ENCODE results near the gene NUTF2.

The NUTF2 gene

DNA sequence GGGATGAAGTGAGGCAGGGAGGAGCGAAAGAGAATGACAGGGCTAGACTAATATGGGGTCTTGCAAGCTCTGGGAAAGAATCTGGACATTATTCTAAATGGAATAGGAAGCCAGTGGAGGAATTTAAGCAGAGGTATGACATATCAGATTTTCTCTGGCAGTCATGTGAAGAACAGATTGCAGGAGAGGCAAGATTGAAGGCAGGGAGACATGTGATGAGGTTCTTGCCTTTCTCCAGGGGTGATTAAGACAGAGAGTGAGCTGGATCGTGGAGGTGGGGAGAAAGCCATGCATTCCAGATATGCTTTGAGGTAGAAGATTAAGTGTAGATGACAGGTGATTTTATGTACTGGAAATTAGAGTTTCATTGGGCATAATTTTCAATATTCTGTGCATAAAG, 8.9 kb upstream of the NUTF2 start:
- DNase-seq (ENCODE audit: low read depth), result no peak

DNA sequence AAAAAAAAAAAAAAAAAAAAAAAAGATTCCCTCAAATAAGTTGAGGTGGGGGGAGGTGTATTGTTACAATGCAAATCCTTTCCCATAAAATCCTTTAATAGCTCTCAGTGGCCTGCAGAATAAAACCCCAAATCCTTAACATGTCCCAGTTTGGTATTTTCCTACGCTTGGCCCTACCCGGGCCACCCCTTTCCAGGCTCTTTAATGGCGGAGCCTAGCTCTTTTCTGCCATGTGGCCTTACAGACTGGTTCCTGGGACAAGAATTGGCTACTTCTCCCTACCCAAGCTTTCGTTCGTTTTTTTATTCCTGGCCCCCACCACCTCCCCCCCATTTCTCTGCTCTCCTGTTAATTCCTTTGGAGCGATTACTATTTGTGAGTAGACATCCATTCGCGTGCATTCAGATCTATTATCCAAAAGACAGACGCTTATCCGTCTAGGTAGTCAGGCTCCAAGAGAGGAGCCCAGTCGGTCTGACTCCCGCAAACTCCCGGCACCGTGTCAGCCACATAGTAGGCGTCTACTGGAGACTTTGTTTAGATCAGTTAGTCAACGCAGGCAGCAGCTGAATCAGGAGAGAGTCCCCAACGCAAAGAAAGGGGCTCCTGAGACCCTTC, 5.4 kb upstream of the NUTF2 start:
- no peak for DNase-seq (ENCODE audit: low read depth)

DNA sequence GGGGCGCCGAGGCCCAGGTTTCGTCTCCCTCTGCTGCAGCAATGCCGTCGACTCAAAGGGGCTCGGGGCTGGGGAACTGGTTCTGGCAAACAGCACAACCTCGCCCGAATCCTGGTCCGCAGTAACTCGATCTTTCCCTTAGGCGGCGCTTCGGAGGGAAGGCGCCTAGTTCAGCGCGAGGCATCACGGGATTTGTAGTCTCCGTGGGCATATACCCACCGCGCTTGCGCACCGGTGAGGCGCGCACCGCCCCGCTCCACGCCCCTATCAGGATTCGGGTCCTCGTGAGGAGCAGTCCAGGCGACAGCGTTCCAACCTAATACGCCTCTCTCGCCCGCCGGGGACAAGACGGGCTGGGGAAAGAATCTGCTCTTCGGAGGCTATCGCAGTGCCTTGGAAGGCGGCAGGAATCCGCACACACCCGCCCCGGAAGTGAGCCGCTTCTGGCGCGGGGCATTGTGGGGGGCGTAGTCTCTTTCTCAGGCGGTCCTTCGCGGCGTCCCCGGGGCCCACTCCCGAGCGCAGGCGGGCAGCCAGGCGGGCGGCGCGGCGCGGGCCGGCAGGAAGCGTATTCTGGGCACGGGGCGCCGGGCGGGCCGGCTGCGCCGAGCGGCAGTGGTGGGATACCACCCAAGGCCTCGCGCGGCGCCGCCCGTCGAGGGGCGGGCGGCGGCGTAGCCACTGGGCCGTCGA, 4.8 kb upstream of the NUTF2 start, which contains the start of gene THAP11:
TSS of gene THAP11 (plus strand) at position 505 of the 693 bp plus-strand sequence. CDS start 235 bp downstream, outside the sequence.
- peak; percentile 94 for DNase-seq (ENCODE audit: low read depth)

DNA sequence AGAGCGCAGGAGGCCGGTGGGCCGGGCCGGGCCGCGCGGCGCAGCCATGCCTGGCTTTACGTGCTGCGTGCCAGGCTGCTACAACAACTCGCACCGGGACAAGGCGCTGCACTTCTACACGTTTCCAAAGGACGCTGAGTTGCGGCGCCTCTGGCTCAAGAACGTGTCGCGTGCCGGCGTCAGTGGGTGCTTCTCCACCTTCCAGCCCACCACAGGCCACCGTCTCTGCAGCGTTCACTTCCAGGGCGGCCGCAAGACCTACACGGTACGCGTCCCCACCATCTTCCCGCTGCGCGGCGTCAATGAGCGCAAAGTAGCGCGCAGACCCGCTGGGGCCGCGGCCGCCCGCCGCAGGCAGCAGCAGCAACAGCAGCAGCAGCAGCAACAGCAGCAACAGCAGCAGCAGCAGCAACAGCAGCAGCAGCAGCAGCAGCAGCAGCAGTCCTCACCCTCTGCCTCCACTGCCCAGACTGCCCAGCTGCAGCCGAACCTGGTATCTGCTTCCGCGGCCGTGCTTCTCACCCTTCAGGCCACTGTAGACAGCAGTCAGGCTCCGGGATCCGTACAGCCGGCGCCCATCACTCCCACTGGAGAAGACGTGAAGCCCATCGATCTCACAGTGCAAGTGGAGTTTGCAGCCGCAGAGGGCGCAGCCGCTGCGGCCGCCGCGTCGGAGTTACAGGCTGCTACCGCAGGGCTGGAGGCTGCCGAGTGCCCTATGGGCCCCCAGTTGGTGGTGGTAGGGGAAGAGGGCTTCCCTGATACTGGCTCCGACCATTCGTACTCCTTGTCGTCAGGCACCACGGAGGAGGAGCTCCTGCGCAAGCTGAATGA, 4.0 kb upstream of the NUTF2 start:
- DNase-seq (ENCODE audit: low read depth), result peak; percentile 48

DNA sequence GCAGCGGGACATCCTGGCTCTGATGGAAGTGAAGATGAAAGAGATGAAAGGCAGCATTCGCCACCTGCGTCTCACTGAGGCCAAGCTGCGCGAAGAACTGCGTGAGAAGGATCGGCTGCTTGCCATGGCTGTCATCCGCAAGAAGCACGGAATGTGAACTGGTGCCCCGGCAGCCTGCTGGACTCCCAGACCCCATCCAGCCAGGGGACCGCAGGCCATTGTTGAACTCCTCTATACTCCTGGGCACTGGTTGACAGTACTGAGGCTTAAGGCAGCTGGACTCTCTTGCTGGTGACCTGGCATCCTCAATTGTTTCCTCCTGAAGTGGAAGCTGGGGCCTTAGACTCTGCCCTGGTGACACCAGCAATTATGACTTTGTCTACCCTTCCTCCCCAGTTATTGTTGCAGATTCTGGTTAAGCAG, 3.4 kb upstream of the NUTF2 start:
- DNase-seq (ENCODE audit: low read depth), result no peak

DNA sequence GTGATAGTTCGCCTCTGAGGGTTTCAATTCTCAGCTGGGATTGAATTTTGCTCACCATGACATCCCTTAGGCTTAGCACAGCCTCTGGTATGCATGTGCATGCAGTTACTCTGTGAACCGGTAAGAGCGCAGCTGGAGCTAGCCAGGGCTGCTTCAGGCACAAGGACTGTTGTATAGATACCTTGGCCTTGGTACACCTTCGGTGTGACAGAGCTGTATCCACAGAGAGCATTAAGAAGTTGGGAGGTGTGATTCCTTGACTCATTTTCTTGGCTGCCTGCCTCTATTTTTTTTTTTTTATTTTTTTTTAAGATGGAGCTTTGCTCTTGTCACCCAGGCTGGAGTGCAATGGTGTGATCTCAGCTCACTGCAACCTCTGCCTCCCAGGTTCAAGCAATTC, 2.2 kb upstream of the NUTF2 start:
- DNase-seq (ENCODE audit: low read depth), result no peak

DNA sequence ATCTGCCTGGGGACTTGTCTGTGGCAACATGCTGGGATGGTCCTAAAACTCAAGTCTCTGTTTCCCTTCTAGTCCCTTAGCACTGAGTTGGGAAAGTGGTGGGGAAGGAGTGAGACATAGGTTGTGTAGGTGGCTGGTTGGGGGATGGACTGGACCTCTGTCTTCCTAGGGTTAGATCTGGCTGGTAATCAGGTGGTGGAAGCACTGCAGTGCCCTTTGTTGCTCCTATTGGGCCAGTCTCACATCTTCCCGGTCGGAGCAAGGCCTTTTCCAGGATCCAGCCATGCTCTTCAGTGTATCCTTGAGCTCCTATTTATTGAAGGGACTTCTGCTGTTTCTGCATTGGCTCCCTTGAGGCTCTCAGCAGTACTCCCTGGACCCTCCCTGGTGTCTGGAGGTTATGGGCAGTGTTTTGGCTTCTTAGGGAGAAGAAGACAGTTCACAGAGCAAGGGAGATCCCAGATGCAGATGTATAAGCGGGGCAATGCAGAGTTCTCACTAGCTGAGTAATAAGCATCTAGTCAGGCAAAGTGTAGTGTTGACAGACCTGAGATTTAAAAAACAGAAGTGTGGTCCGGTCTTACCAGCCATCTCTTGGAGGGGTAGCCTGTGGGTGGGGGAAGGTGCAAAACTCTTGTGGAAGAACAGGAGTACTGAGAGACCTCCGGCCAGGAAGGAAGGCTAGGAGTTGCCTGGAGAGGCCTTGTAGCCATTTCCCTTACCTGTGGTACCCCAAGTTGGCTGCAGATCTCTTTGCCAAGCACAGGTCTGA, 1.3 kb upstream of the NUTF2 start:
- DNase-seq (ENCODE audit: low read depth), result no peak

DNA sequence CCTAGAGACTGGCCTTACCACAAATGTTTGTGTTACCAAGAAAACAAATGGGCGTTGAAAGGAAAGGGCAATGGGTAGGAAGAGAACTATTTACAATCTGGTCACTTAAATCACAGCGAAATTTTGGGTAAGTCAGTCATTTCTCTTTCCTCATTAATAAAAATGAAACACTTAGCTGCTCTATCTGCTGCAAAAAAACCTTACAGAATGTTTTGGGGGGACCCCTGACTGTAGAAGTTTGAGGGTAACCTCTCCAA, 742 bp upstream of the NUTF2 start:
- DNase-seq (ENCODE audit: low read depth), result no peak

DNA sequence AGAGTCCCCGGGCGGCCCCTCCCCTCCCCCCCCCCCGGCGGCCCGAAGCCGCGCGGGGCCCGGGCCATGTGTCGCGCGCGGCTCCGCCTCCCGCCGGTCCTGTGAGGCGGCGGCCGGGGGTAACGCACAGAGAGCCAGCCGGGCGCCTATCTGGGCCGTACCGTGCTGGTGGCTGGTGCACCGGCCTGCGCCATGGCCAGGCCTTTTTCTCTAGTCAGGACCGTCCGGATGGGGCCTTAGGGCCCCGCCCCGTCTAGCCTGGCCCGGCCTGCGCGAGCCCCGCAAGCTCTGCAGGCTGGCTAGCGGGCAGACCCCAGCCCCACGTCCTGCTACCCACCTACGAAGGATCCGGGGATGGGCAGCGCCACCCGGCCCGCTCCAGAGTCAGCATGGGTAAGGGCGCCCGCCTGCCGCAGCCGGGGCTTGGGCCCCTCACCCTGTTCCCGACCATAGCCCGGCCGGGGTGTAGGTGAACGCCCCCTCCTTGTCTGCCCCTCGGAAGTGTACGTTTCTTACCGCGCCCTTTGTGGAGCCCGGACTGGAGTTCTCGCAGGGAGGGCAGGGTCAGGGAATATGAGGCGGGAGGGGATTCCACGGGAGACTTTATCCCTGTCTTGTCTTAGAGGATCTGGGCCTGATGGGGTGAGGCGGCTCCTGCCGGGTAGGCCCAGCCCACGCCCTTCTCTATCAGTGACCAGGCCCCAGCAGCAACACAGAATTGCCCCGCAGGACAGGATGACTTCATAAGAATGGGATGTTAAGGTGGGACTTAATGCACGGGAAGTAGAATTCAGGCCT, 530 bp downstream of the NUTF2 start, which contains the start of gene CENPT:
TSS of gene CENPT (minus strand) at position 630 of the 798 bp plus-strand sequence. CDS start 13,834 bp downstream, outside the sequence.
- no peak for DNase-seq (ENCODE audit: low read depth)

DNA sequence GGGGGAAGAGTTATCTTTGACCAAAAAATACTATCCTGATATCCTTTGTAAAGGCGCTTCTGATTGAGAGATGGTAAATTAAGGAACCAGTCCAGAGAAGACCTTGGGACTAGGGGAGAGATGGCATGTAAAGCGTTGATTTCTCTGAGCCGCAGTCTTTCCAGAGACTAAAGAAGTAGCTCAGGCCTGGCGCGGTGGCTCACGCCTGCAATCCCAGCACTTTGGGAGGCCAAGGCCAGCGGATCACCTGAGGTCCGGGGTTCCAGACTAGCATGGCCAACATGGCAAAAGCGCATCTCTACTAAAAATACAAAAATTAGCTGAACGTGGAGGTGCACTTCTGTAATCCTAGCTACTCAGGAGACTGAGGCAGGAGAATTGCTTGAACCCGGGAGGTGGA, 1.4 kb downstream of the NUTF2 start:
- no peak for DNase-seq (ENCODE audit: low read depth)

DNA sequence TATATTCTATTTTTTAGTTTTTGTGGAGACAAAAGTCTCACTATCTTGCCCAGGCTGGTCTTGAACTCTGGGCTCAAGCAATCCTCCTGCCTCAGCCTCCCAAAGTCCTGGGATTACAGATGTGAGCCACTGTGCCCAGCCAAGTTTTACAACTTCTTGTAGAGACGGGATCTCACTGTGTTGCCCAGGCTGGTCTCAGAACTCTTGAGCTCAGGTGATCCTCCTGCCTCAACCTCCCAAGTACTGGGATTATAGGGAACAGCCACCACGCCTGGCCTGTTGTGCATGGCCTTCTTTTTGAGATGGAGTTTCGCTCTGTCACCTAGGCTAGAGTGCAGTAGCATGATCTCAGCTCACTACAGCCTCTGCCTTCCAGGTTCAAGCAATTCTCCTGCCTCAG, 6.9 kb downstream of the NUTF2 start:
- DNase-seq (ENCODE audit: low read depth), result no peak

DNA sequence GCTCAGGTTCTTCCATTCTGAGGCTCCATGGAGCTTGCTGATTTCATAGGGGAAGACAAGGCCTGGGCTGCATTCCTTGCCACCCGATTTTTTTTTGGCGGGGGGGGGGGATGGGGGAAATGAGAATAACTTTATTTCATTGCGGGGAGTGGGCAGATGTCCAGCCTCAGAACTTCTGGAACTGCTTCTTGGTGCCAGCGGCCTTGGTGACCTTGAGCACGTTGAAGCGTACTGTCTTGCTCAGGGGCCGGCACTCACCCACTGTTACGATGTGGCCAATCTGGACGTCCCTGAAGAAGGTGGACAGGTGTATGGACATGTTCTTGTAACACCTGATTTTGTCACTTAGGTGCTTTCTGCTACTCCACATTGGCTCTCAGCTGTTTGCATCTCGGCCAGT, 9.1 kb downstream of the NUTF2 start:
- no peak for DNase-seq (ENCODE audit: low read depth)

DNA sequence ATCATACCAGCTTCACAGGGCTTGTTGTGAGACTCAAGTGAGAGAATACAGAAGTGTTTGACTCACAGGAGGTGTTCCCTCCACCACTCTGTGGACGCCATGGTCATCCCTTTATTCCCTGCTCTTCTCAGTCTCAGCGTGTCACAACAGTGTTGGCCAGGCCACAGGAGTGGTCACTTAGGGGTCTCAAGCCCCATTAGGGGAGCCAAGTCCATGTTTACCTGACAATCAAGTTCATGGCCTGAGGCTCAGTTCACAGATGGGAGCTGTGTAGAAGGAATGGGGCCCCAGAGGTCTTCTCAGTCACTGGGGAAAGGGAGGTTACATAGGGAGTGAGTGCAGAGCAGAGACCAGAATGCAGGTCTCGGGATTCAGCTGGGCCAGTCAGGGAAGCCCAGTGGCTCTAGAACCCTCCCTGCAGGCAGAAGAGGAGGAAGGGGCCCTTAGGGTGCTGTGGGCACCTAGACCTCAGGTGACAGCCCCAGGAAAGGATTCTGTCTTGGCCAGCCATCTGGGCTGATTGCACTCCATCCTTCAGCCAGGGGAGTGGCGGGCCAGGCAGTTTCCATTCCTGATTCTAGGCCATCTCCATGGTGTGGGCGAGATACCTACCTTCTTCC, 10.3 kb downstream of the NUTF2 start:
- DNase-seq (ENCODE audit: low read depth), result no peak

DNA sequence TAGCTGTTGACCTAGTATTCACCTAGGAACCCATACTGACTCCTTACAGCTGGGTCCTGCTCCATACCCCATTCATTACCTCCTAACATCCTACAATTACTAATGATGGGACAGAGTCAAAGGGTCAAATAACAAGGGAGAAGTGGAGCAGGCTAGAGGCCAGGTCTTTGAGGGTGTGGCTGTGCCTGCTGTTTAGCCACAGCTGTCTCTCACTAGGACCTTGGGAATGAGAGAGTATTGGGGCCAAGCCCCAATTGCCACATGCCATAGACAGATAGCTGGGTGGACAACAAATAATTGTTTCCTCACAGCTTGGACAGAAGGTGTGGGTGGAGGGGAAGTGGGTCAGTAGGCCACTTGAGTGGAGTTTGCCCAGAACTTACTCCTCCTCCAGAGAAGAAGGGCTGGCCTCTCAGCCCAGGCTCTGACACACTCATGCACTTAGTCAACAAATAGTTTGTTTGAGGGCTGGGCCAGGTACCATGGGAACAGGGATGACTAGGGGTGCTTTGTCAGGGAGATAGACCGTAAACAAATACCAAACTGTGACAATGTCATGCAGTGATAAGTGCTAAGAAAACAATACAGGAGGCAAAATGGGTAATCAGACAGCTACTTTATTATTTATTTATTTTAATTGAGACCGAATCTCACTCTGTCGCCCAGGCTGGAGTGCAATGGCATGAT, 11.0 kb downstream of the NUTF2 start:
- no peak for DNase-seq (ENCODE audit: low read depth)

DNA sequence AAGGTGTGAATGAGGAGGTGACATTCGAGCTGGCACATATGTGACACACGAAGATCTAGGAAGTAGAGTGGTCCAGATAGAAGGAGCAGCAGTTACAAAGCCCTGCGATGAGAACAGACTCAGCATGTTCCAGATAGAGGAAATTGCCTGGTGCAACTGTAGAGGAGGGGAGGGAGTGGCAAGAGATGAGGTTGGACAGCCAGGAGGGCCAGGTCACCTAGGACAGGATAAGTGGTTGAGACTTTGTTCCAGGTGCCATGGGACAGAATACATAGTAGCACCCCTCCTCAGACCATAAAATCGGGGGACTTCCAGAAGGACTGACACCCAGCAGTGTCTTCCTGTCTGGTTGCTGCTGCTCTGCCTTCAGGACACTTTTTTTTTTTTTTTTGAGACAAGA, 11.8 kb downstream of the NUTF2 start:
- no peak for DNase-seq (ENCODE audit: low read depth)

DNA sequence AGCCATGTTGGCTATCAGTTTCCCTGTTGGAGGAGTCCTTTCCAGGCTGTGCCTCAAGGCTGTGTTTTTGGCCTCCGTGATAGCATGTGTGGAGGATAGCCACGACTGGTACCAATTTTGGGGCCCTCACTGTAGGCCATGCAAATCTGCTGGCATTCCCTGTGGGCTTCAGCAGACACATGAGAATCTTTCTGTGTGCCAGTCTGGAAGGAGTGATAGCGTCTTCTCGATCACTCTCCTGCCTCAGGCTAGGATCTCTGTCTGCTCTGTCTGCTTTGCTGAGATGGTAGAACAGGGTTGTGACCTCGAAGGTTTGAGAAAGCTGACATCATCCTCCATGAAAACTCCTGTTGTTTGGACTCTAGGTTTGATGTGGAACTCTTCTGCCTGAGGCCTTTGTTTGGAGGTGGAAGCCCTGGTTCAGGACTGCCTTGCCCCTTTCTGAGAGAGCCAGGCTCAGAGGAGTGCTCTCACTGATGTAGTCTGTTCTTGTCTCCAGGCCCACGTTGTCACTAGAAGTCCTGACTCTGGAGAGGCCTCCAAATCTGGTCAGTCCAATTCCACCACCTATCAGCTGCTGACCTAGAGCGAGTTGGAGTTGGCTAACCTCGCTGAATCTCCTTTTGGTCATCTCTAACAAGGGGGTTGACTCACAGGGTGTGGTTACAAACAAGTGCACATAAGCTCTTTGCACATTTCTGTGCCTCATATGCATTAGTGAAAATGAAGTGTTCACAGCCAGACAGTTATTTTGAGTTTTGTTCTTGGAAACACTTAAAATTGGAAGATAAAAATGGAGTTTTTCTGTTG, 14.1 kb downstream of the NUTF2 start:
- DNase-seq (ENCODE audit: low read depth), result no peak

DNA sequence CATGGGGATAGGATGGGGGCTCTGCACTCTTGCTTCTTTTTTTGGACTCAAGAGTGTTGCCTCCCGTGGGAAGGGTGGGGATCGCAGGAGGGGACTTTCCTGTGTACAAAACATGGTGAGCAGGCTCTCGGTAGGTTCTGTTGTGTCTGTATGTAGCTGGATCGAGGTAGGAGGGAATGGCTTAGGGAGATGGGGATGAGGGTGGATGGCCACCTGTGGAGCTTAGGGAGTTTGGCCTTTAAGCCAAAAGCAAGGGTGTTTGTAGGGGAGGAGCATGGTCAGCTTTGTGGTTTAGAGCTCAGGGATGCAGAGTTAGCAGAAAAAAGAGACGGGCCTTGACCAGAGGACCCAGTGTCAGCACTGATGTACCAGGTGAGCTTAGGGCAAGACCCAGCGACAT, 15.1 kb downstream of the NUTF2 start:
- no peak for DNase-seq (ENCODE audit: low read depth)

DNA sequence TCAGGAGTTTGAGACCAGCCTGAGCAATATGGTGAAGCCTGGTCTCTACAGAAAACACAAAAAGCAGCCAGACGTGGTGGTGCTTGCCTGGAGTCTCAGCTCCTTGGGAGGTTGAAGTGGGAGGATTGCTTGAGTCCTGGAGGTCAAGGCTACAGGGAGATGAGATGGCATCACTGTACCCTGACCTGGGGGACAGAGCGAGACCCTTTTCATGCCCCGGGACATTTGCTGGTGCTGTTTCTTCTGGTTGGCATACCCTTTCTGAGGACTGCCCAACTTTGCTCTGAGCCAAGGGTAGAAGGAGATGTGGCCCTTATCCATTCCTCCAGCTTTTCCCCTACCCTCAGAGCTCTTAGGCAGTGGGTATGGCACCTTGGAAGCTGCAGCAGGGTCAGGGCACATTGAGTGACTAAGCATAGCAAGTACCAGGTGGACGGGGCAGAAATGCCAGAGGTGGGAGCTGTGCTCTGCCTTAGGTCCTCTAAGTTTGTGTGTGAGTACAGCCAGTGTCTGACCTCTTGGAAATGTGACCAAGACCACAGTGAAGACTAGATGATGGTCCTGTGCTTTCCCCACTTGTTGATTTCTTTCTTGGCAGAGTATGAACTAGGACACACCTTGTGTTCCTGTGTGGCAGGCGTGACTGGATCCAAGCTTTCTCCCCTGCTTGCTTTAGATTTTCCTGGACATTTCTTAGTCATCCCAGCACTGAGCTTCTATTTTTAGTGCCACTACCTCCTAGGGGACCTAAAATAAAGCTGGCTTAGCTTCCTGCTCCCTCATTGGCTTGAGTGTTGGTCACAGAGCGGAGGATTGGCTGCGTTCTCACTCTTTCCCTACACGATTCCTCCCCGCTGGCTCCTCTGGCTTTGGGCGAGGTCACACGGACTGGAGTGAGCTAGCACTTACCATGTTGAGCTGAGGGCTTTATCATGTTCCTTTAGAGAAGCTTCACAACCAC, 16.2 kb downstream of the NUTF2 start:
- no peak for DNase-seq (ENCODE audit: low read depth)

Data from activated T-cell treated with anti-CD3 and anti-CD28 coated beads for 24 hours (primary cell).